Endothelial cell of umbilical vein (primary cell): Measurements from ENCODE around the gene OSBPL1A. TPM values are rescaled to one million over a fixed set of nuclear protein-coding genes. Genes with fewer than 3 reads are reported as not detected.

Experiments used
- BruUV-seq: library from RNA; stranded (reverse); fragments of 400-500 nt; replicated peaks from 2 replicates; lab custom pipeline; 2021; lab: Mats Ljungman, UMichigan
- CTCF ChIA-PET: fragments of 300-600, 350-600 bp; sonication (Branson Sonifier 250); formaldehyde crosslinking; loops from one replicate; lab custom pipeline; 2021; ENCODE audit warnings: antibody characterized with exemption, inconsistent platforms; lab: Charles Lee
- POLR2A ChIA-PET: fragments of 300-600, 350-600 bp; sonication (Branson Sonifier 250); formaldehyde crosslinking; loops from one replicate; lab custom pipeline; 2021; ENCODE audit warnings: antibody characterized with exemption, inconsistent platforms; lab: Charles Lee
- DNase-seq: peaks from one replicate; pipeline ENCODE4 v3.0.0-alpha.2; 2011; ENCODE audit warnings: low read depth, low spot score
- FAIRE-seq: peaks from 2 replicates; lab custom pipeline; 2011; peaks lifted over from hg19 to GRCh38; lab: Jason Lieb, UNC
- H2AFZ ChIP-seq: 2 replicates; pipeline ENCODE4 v1.6.0; 2012; ENCODE audit warnings: low read depth, low read length, control low read depth, inconsistent platforms
- H3K27ac ChIP-seq: 2 replicates; pipeline ENCODE4 v1.5.1; 2011; ENCODE audit warnings: low read depth, mild to moderate bottlenecking, control low read depth, low read length, moderate library complexity; ENCODE audit not compliant: insufficient read depth
- H3K27me3 ChIP-seq, 2 experiments: 2 replicates each; pipeline versions ENCODE4 v1.6.0 to v1.6.1; 2011; ENCODE audit warnings: low read length in 2 of 2, mixed read lengths in 1 of 2; ENCODE audit not compliant: control insufficient read depth in 2 of 2, insufficient read depth in 2 of 2
- H3K36me3 ChIP-seq, 2 experiments: 2 replicates in 1 of 2; 3 replicates in 1 of 2; pipeline ENCODE4 v1.5.1; 2011; ENCODE audit warnings: low read length in 2 of 2, mild to moderate bottlenecking in 1 of 2, moderate library complexity in 1 of 2; ENCODE audit not compliant: control insufficient read depth in 2 of 2, insufficient read depth in 2 of 2; ENCODE audit errors: extremely low read depth in 1 of 2
- H3K4me1 ChIP-seq: 3 replicates; pipeline ENCODE4 v1.5.1; 2011; ENCODE audit warnings: mild to moderate bottlenecking, low read length; ENCODE audit not compliant: control insufficient read depth, insufficient read depth; ENCODE audit errors: extremely low read depth
- H3K4me2 ChIP-seq: 2 replicates; pipeline ENCODE4 v1.6.1; 2011; ENCODE audit warnings: low read length, control low read depth, mixed read lengths; ENCODE audit not compliant: insufficient read depth
- H3K4me3 ChIP-seq, 3 experiments: fragments of 200-600 bp in 1 of 3; sonication (generic), shearing (Covaris generic) in 1 of 3; replicated peaks in 1 of 3; 2 replicates each; pipeline ENCODE4 v1.5.1; 2011 to 2016; ENCODE audit warnings: control low read depth in 3 of 3, low read length in 3 of 3, mild to moderate bottlenecking in 2 of 3, inconsistent platforms in 1 of 3, low read depth in 1 of 3, moderate library complexity in 1 of 3; ENCODE audit not compliant: insufficient read depth in 1 of 3
- H3K79me2 ChIP-seq: 2 replicates; pipeline ENCODE4 v1.6.0; 2012; ENCODE audit warnings: low read length, inconsistent platforms; ENCODE audit not compliant: control insufficient read depth, insufficient read depth
- H3K9ac ChIP-seq: replicated peaks from 2 replicates; pipeline ENCODE3; 2011; ENCODE audit warnings: low read length, control low read depth; ENCODE audit not compliant: insufficient read depth; ENCODE audit errors: extremely low read depth
- H3K9me1 ChIP-seq: replicated peaks from 3 replicates; pipeline ENCODE4 v1.6.0; 2011; ENCODE audit warnings: mild to moderate bottlenecking, low read length; ENCODE audit not compliant: control insufficient read depth, insufficient read depth; ENCODE audit errors: extremely low read depth
- H3K9me3 ChIP-seq: replicated peaks from 2 replicates; pipeline ENCODE4 v1.5.1; 2012; ENCODE audit warnings: low read length, inconsistent platforms; ENCODE audit not compliant: control insufficient read depth, insufficient read depth
- H4K20me1 ChIP-seq: replicated peaks from 2 replicates; pipeline ENCODE3; 2011; ENCODE audit warnings: mild to moderate bottlenecking, low read length; ENCODE audit not compliant: control insufficient read depth, insufficient read depth; ENCODE audit errors: extremely low read depth
- CTCF ChIP-seq, 2 donors: IDR thresholded peaks; 1 replicate in 1 of 2; 2 replicates in 1 of 2; pipeline ENCODE4 v1.5.1; 2011; ENCODE audit warnings: low read length in 2 of 2, mild to moderate bottlenecking in 2 of 2, moderate library complexity in 2 of 2, control low read depth in 1 of 2, inconsistent platforms in 1 of 2, low read depth in 1 of 2; ENCODE audit not compliant: insufficient read depth in 1 of 2; ENCODE audit errors: extremely low read depth in 1 of 2
- EZH2 ChIP-seq: IDR thresholded peaks from 2 replicates; pipeline ENCODE4 v1.6.1; 2012; ENCODE audit warnings: borderline replicate concordance, low read depth, mild to moderate bottlenecking, moderate library complexity, low read length, inconsistent platforms; ENCODE audit not compliant: severe bottlenecking
- FOS ChIP-seq: IDR thresholded peaks from 2 replicates; pipeline ENCODE4 v1.6.1; 2011; ENCODE audit warnings: mild to moderate bottlenecking, low read length, moderate library complexity, borderline replicate concordance; ENCODE audit not compliant: insufficient read depth
- GATA2 ChIP-seq: IDR thresholded peaks from 2 replicates; pipeline ENCODE4 v1.7.0; 2011; ENCODE audit warnings: low read depth, mild to moderate bottlenecking, moderate library complexity, mixed read lengths, low read length; ENCODE audit not compliant: insufficient read length, insufficient read depth
- JUN ChIP-seq: IDR thresholded peaks from 2 replicates; pipeline ENCODE4 v1.6.1; 2011; ENCODE audit warnings: borderline replicate concordance, low read depth; ENCODE audit not compliant: insufficient read length, insufficient read depth
- MAX ChIP-seq: IDR thresholded peaks from 2 replicates; pipeline ENCODE4 v1.6.1; 2011; ENCODE audit not compliant: insufficient read depth, insufficient read length
- MYC ChIP-seq: IDR thresholded peaks from one replicate; pipeline ENCODE4 v1.6.1; 2011; ENCODE audit warnings: mild to moderate bottlenecking, low read depth, low read length
- POLR2A ChIP-seq: IDR thresholded peaks from 2 replicates; pipeline ENCODE4 v1.6.1; 2012; ENCODE audit warnings: low read depth, mild to moderate bottlenecking, control low read depth, low read length
- POLR2AphosphoS5 ChIP-seq: IDR thresholded peaks from 2 replicates; pipeline ENCODE4 v1.6.1; 2012; ENCODE audit warnings: low read depth, mild to moderate bottlenecking, control low read depth, low read length, moderate library complexity; ENCODE audit not compliant: insufficient read depth
- dilution Hi-C: fragments of 300-500 bp; cut with MboI; formaldehyde crosslinking; loops from one replicate; pipeline ENCODE4 v1.15.0; 2019; ENCODE audit warnings: low sequenced_read_pairs; ENCODE audit not compliant: extremely low pct_ligation_motif_present
- intact Hi-C: fragments of 100-400 bp; cut with micrococcal nuclease; formaldehyde crosslinking; loops from one replicate; pipeline ENCODE4 v1.10.0; 2022
- polyA plus RNA-seq, 4 experiments: library from polyadenylated mRNA; depleted of rRNA in 3 of 4; stranded (reverse) in 3 of 4; unstranded in 1 of 4; fragments of >200 nt; gene quantifications; 2 replicates each; pipeline versions ENCODE4 v1.2.1 to v1.2.3, GENCODE V29; 2011 to 2012; ENCODE audit warnings: missing spikeins in 1 of 4
- total RNA-seq: library from RNA; stranded (reverse); gene quantifications from 2 replicates; pipeline ENCODE4 v1.2.3, GENCODE V29; 2021

Gene OSBPL1A
- total and polyA plus RNA-seq, 2 donors (not counting 3 experiments of a cell fraction or from before 2014, with no cell fraction given) = 6.4 to 16.5 TPM

- Histone ChIP-seq H3K9ac (no peak overlapping the region), H3K27ac (no peak overlapping the region), H3K36me3 (no peaks in the 10 kb centered on the region), H3K79me2 (no peaks in the 10 kb centered on the region), H3K4me2 (no peak overlapping the region), H2AFZ (no peak overlapping the region), H3K9me1 (no peaks in the 10 kb centered on the region), H3K27me3 (no peaks in the 10 kb centered on the region), H4K20me1 (no peaks in the 10 kb centered on the region), H3K4me3 (no peak overlapping the region), H3K9me3 (no peaks in the 10 kb centered on the region), H3K4me1 (peaks cover 10% of the 10 kb centered on the region)
- FAIRE-seq = no peak
- TF ChIP-seq JUN (no peak), EZH2 (no peak), GATA2 (no peak), POLR2A (no peak), FOS (no peak), CTCF (IDR thresholded peaks at IDR 0.05; ENCODE audit: extremely low read depth in 1 of 2, insufficient read depth in 1 of 2, low read depth in 1 of 2, low read length in 2 of 2) (no peak), MAX (no peak), MYC (no peak), POLR2AphosphoS5 (no peak)
- ChIA-PET CTCF (interaction anchor here (1.2 kb wide), 2 partner anchors 16 to 43 kb away, joined by 3 to 4 read pairs; no protein-coding TSS in a partner anchor), POLR2A (no interaction called here)
- intact Hi-C loops (no loop called here), dilution Hi-C loops (no loop called here)
- no peak for DNase-seq
- BruUV-seq = no TSS peak
These were observed 177.9 kb downstream of the OSBPL1A start for GRCh38 chr18:24219561-24220317.
